ENCODE results near the gene GSTA1. TPM values are rescaled to one million over a fixed set of nuclear protein-coding genes. Genes with fewer than 3 reads are reported as not detected.
"Not testable (repeated sequence)": the region's sequence is repeated elsewhere in the genome, so short reads cannot be mapped to it uniquely, and the experiment has no call there.

Gene GSTA1
- total RNA-seq, 2 donors from 2014 or later: not detected

DNA sequence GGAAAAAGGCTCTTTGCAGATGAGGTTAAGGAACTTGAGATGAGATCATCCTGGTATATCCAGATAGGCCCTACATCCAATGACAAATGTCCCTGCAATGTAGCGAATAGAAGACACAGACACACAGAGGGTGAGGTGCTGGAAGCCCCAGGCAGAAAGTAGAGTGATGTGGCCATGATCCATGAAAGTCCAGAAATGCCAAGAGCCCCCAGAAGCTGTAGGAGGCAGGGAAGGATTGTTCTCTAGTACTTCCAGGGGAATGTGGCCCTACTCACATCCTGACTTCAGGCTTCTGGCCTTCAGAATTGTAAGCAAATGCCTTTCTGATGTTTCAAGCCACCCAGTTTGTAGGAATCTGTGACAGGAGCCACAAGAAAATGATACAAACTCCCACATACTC is 14.0 kb downstream of the GSTA1 start:
- H3K4me3 Mint-ChIP-seq; H3K27ac Mint-ChIP-seq; H3K36me3 Mint-ChIP-seq (ENCODE audit: insufficient read depth in 2 of 2); H3K4me1 Mint-ChIP-seq (ENCODE audit: low read depth); DNase-seq; ATAC-seq (replicated peaks in 1 of 2); H3K27me3 Mint-ChIP-seq (ENCODE audit: low read depth); H3K9me3 Mint-ChIP-seq: not testable (repeated sequence)

DNA sequence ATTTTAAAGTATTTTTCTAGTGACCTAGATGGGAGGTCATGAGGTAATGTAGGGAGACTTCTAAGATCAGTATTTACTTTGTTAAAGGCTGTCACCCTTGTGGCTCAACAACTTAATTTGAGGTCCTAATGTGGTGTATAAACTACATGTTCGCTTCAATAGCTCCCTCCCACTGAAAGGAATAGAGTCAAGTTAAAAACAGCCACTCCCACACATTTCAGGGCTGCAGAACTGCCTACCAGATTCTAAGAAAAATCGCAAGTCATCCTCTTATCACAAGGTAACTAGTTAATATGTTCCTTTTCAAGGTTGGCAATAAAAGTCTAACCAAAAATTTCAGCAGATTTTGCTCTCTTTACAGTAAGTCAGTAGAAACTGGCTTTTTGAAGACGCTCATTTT is 15.1 kb downstream of the GSTA1 start:
- no peaks in the 10 kb centered on the region for H3K27me3 Mint-ChIP-seq (ENCODE audit: low read depth)
- H3K27ac Mint-ChIP-seq: no peak overlapping the region
- H3K4me1 Mint-ChIP-seq (ENCODE audit: low read depth): no peaks in the 10 kb centered on the region
- peaks cover 3 to 5% of the 10 kb centered on the region in 2 donors for H3K9me3 Mint-ChIP-seq
- DNase-seq: no peak
- no peaks in the 10 kb centered on the region for H3K36me3 Mint-ChIP-seq (ENCODE audit: insufficient read depth in 2 of 2)
- no peak for ATAC-seq (replicated peaks in 1 of 2)
- no peak overlapping the region for H3K4me3 Mint-ChIP-seq

DNA sequence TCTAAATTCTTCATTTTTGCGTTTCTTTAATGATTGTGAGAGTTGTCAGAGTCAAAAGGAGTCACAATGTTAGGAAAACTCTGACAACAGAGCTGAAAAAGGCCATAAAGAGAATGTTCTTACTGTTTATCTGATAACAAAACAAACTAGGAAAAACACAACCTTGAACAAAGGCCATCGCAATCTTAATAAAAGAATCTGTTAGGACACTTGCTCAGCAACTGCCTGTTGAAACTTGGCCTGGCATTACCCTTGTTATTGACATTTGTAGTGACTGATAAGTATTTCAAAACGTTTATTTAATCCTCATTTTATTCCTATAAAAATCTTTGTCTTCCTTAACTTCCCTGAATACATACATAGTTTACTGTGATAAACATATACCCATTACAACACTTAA is 15.7 kb downstream of the GSTA1 start:
- Mint-ChIP-seq H3K27me3 (ENCODE audit: low read depth) (no peaks in the 10 kb centered on the region), H3K4me3 (no peak overlapping the region), H3K36me3 (ENCODE audit: insufficient read depth in 2 of 2) (no peaks in the 10 kb centered on the region)

DNA sequence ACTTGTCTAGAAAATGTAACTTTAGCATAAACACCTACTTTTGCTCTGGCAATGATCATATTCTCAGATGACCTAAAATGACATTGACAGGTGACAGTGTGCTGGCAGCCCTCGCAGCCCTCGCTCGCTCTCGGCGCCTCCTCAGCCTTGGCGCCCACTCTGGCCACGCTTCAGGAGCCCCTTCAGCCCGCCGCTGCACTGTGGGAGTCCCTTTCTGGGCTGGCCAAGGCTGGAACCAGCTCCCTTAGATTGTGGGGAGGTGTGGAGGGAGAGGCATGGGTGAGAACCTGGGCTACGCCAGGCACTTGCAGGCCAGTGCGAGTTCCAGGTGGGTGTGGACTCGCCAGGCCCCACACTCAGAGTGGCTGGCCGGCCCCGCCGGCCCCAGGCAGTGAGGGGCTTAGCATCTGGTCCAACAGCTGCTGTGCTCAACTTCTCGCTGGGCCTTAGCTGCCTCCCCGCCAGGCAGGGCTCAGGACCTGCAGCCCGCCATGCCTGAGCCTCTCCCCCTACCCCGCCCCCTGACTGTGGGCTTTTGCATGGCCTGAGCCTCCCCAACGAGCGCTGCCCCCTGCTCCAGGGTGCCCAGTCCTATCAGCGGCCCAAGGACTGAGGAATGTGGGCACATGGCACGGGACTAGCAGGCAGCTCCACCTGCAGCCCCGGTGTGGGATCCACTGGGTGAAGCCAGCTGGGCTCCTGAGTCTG is 17.2 kb downstream of the GSTA1 start:
- H3K36me3 Mint-ChIP-seq (ENCODE audit: insufficient read depth in 2 of 2): no peaks in the 10 kb centered on the region
- H3K9me3 Mint-ChIP-seq: peaks cover 0 to 5% of the 10 kb centered on the region in 2 donors
- no peak for ATAC-seq (replicated peaks in 1 of 2)
- H3K27ac Mint-ChIP-seq: no peak overlapping the region
- no peak for DNase-seq
- no peak overlapping the region for H3K4me3 Mint-ChIP-seq
- H3K27me3 Mint-ChIP-seq (ENCODE audit: low read depth): peaks cover under 1% of the 10 kb centered on the region
- no peaks in the 10 kb centered on the region for H3K4me1 Mint-ChIP-seq (ENCODE audit: low read depth)

More for the DNA sequence above, 15.7 kb downstream of the GSTA1 start:
- no peak overlapping the region for H3K27ac Mint-ChIP-seq
- peaks cover 3 to 5% of the 10 kb centered on the region in 2 donors for H3K9me3 Mint-ChIP-seq
- no peaks in the 10 kb centered on the region for H3K4me1 Mint-ChIP-seq (ENCODE audit: low read depth)
- DNase-seq (no peak), ATAC-seq (replicated peaks in 1 of 2) (no peak)

DNA sequence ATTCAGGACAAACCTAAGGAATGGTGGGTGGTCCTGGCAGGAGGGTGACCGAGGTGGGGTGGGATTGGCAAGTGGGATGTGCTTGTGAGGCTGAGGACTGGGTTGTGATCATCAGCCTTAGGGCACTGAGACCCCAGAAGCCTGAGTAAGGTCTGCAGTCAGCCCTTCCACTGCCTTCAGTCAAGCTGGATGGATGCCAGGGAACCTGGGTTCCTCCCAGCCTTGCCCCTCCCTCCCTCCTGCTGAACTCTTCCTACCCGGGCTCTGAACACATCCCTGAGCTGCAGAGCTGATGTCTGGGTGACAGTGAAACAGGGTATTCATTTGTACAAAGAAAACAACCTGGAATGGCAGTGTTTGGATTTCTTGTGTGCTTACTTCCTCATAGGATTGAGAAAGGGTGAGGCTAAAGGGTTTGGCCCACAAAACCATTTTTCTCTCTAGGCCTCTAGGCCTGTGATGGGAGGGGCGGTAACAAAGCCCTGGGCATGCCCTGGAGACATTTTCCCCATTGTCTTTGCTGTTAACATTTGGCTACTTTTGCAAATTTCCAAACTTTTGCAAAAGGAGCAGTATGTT is 20.8 kb downstream of the GSTA1 start:
- not testable (repeated sequence) for DNase-seq; H3K9me3 Mint-ChIP-seq; ATAC-seq (replicated peaks in 1 of 2); H3K36me3 Mint-ChIP-seq (ENCODE audit: insufficient read depth in 2 of 2); H3K27ac Mint-ChIP-seq; H3K4me3 Mint-ChIP-seq; H3K4me1 Mint-ChIP-seq (ENCODE audit: low read depth)
- H3K27me3 Mint-ChIP-seq (ENCODE audit: low read depth): peaks cover 27% of the 10 kb centered on the region

DNA sequence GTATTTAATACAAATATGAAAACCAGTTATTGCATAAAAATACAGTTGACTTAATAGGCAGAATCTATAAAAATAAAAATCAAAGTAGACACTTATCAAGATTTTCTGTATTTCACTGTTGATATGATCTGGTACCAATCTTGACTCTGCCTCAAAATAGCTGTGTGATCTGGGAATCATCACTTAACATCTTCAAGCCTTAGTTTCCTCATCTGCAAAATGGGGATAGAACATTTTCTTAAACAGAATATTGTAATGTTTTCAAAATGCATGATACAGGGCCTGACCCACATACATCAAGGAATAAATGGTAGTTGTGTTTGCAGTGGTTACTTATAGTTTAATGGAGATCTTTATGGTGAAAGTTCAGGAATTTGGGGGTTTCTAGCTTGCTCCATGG is 21.4 kb downstream of the GSTA1 start:
- DNase-seq; H3K4me3 Mint-ChIP-seq; H3K9me3 Mint-ChIP-seq; H3K4me1 Mint-ChIP-seq (ENCODE audit: low read depth); H3K27ac Mint-ChIP-seq; H3K36me3 Mint-ChIP-seq (ENCODE audit: insufficient read depth in 2 of 2); ATAC-seq (replicated peaks in 1 of 2): not testable (repeated sequence)
- H3K27me3 Mint-ChIP-seq (ENCODE audit: low read depth): peaks cover 28% of the 10 kb centered on the region

DNA sequence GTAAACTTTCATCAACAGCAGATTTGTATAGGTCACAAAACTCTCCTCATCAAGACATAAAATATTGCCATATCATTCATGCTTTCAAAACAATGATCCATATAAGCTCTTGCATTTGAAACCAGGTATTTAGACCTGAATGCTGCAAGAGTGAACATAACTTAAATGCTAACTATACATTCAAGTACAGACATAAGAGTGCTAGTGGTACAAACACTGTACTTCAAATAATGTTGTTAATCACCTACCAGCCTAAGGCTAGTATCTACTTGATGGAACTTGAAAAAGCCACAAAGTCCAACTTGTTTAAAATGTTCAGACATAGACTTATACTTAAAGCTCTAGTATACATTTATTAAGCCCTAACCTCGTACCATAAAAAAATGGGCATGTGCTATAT is 24.4 kb downstream of the GSTA1 start:
- no peak for ATAC-seq (replicated peaks in 1 of 2)

DNA sequence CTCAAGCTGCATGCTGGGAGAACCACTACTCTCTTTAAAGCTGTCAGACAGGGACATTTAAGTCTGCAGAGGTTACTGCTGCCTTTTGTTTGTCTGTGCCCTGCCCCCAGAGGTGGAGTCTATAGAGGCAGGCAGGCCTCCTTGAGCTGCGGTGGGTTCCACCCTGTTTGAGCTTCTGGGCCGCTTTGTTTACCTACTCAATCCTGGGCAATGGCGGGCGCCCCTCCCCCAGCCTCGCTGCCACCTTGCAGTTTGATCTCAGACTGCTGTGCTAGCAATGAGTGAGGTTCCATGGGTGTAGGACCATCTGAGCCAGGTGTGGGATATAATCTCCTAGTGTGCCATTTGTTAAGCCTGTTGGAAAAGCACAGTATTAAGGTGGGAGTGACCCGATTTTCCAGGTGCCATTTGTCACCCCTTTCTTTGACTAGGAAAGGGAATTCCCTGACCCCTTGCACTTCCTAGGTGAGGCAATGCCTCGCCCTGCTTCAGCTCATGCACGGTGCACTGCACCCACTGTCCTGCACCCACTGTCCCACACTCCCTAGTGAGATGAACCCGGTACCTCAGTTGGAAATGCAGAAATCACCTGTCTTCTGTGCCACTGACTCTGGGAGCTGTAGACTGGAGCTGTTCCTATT is 26.8 kb downstream of the GSTA1 start:
- not testable (repeated sequence) for H3K9me3 Mint-ChIP-seq, H3K27ac Mint-ChIP-seq
- H3K27me3 Mint-ChIP-seq (ENCODE audit: low read depth): peaks cover 28% of the 10 kb centered on the region

More for the DNA sequence above, 24.4 kb downstream of the GSTA1 start:
- Mint-ChIP-seq H3K36me3 (ENCODE audit: insufficient read depth in 2 of 2) (no peaks in the 10 kb centered on the region), H3K27ac (no peak overlapping the region), H3K4me1 (ENCODE audit: low read depth) (no peaks in the 10 kb centered on the region), H3K9me3 (peaks cover 0 to 3% of the 10 kb centered on the region in 2 donors), H3K4me3 (no peak overlapping the region), H3K27me3 (ENCODE audit: low read depth) (peaks cover 28% of the 10 kb centered on the region)
- DNase-seq: no peak

DNA sequence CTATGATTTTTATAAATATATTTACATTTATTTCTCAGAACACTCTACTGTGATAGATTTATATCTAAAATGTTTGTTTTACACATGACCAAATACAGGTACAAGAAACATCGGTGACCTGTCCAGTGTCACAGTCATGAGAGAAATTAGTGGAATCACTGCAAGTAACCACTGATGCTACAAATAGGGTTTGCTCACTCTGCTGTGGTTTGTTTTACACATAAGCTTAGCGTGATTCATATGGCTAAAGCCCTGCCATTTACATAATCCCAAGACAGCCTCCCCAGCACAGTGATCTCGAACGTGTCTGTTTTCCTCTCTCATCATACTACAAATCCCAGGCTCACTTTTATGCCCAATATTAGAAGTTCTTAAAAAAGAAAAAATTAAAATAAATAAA is 34.2 kb downstream of the GSTA1 start:
- not testable (repeated sequence) for ATAC-seq (replicated peaks in 1 of 2); DNase-seq; H3K4me1 Mint-ChIP-seq (ENCODE audit: low read depth); H3K4me3 Mint-ChIP-seq; H3K27ac Mint-ChIP-seq; H3K36me3 Mint-ChIP-seq (ENCODE audit: insufficient read depth in 2 of 2); H3K27me3 Mint-ChIP-seq (ENCODE audit: low read depth); H3K9me3 Mint-ChIP-seq

More for the DNA sequence above, 26.8 kb downstream of the GSTA1 start:
- not testable (repeated sequence) for H3K4me1 Mint-ChIP-seq (ENCODE audit: low read depth); H3K36me3 Mint-ChIP-seq (ENCODE audit: insufficient read depth in 2 of 2); ATAC-seq (replicated peaks in 1 of 2); H3K4me3 Mint-ChIP-seq; DNase-seq

DNA sequence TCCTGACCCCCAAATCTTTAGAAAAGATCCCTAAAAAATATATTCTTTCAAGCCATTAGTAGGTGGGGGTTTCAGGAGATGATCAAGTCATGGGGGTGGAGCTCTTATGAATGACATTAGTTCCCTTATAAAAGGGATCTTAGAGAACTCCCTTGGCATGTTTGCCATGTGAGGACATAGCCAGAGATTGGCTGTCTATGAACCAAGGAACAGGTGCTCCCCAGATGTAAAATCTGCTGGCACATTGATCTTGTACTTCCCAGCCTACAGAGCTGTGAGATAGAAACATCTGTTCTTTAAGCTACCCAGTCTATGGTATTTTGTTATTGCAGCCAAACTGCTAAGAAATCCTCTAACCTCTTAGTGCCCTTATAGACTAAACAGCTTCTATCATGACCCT is 36.0 kb downstream of the GSTA1 start:
- not testable (repeated sequence) for H3K4me3 Mint-ChIP-seq; DNase-seq; H3K27ac Mint-ChIP-seq; H3K27me3 Mint-ChIP-seq (ENCODE audit: low read depth); H3K36me3 Mint-ChIP-seq (ENCODE audit: insufficient read depth in 2 of 2); H3K9me3 Mint-ChIP-seq; H3K4me1 Mint-ChIP-seq (ENCODE audit: low read depth); ATAC-seq (replicated peaks in 1 of 2)

DNA sequence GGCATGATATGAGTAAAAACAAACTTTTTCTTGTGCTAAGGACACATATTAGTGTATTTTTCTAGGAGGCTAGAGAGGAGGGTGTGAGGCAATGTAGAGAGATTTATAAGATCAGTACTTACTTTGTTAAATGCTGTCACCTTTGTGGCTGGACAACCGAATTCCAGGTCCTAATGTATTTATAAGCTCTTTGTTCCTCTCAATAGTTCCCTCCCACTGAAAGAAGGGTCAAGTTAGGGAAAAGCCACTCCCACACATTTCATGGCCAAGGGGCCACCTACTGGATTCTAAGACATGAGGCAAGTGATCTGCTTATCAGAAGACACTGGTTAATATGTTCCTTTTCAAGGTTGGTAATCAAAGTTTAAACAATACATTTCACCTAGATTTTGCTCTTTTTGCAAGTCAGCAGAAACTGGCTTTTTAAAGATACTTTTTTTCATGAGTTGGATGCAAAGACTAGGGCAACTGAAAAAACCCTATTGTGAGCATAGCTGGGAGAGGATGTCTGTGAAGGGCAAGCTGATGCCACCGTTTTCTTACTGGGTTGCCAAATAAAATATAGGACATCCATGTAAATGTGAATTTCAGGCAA is 40.2 kb downstream of the GSTA1 start, which contains the start of gene GSTA2:
Gene GSTA2 (minus strand): TSS at position 154 of the 595 bp plus-strand sequence. CDS start 5,528 bp downstream, outside the sequence.
- H3K4me1 Mint-ChIP-seq (ENCODE audit: low read depth); ATAC-seq (replicated peaks in 1 of 2); H3K27ac Mint-ChIP-seq; H3K9me3 Mint-ChIP-seq; H3K4me3 Mint-ChIP-seq; H3K36me3 Mint-ChIP-seq (ENCODE audit: insufficient read depth in 2 of 2); DNase-seq: not testable (repeated sequence)
- H3K27me3 Mint-ChIP-seq (ENCODE audit: low read depth): peaks cover 24% of the 10 kb centered on the region

DNA sequence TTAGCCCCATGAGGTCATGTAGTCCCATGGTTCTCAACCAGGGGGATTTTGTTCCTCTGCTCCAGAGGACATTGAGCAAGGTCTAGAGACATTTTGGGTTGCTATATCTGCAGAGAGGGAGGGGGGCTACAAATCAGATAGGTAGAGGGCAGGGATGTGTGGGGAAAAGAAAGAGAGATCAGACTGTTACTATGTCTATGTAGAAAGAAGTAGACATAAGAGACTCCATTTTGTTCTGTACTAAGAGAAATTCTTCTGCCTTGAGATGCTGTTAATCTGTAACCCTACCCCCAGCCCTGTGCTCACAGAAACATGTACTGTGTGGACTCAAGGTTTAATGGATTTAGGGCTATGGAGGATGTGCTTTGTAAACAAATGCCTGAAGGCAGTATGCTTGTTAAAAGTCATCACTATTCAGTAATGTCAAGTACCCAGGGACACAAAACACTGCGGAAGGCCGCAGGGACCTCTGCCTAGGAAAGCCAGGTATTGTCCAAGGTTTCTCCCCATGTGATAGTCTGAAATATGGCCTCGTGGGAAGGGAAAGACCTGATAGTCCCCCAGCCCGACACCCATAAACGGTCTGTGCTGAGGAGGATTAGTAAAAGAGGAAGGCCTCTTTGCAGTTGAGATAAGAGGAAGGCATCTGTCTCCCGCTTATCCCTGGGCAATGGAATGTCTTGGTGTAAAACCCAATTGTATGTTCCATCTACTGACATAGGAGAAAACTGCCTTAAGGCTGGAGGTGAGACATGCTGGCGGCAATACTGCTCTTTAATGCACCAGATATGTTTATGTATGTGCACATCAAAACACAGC is 41.7 kb downstream of the GSTA1 start:
- H3K27ac Mint-ChIP-seq; H3K4me3 Mint-ChIP-seq; H3K9me3 Mint-ChIP-seq; ATAC-seq (replicated peaks in 1 of 2); DNase-seq; H3K4me1 Mint-ChIP-seq (ENCODE audit: low read depth); H3K36me3 Mint-ChIP-seq (ENCODE audit: insufficient read depth in 2 of 2): not testable (repeated sequence)
- H3K27me3 Mint-ChIP-seq (ENCODE audit: low read depth): peaks cover 24% of the 10 kb centered on the region

All from activated T-cell treated with anti-CD3 and anti-CD28 coated beads, Interleukin-2, amount 50 U/mL, for 72 hours (primary cell).